OCI-LY7 (cell line): Measurements from ENCODE around the gene GNAI2. TPM values are rescaled to one million over a fixed set of nuclear protein-coding genes. Genes with fewer than 3 reads are reported as not detected.

Source experiments
- BruUV-seq: library from RNA; stranded (reverse); fragments of 400-500 nt; replicated peaks from 2 replicates; lab custom pipeline; 2021; lab: Mats Ljungman, UMichigan
- CTCF ChIA-PET: fragments of 300-600 bp; sonication (Branson Sonifier 250); formaldehyde crosslinking; loops from one replicate; lab custom pipeline; 2022; ENCODE audit warnings: antibody characterized with exemption; ENCODE audit not compliant: unreplicated experiment; lab: Charles Lee
- POLR2A ChIA-PET: fragments of 300-600 bp; sonication (Branson Sonifier 250); formaldehyde crosslinking; loops from one replicate; lab custom pipeline; 2022; ENCODE audit warnings: antibody characterized with exemption; lab: Charles Lee
- DNase-seq: peaks from one replicate; pipeline ENCODE4 v3.0.0-alpha.2; 2015; ENCODE audit warnings: low spot score
- H2AFZ ChIP-seq: fragments of 200-600 bp; sonication (generic), shearing (Covaris generic); 2 replicates; pipeline ENCODE4 v1.6.1; 2014; ENCODE audit warnings: mild to moderate bottlenecking, antibody characterized with exemption, low read length, moderate library complexity
- H3K27ac ChIP-seq: fragments of 200-600 bp; sonication (generic); 2 replicates; pipeline ENCODE4 v1.5.1; 2014; ENCODE audit warnings: mixed run types, low read depth, mild to moderate bottlenecking, moderate library complexity, low read length, inconsistent platforms; ENCODE audit not compliant: poor library complexity, severe bottlenecking
- H3K36me3 ChIP-seq: fragments of 200-600 bp; sonication (generic); 2 replicates; pipeline ENCODE4 v1.6.1; 2014; ENCODE audit warnings: mild to moderate bottlenecking, antibody characterized with exemption, low read length, moderate library complexity, mixed read lengths; ENCODE audit not compliant: insufficient read depth
- H3K4me1 ChIP-seq: fragments of 200-600 bp; sonication (generic); 2 replicates; pipeline ENCODE4 v1.5.1; 2014; ENCODE audit warnings: mild to moderate bottlenecking, low read length; ENCODE audit not compliant: insufficient read depth, poor library complexity, severe bottlenecking
- H3K4me2 ChIP-seq: fragments of 200-600 bp; sonication (generic); 2 replicates; pipeline ENCODE4 v1.6.1; 2014; ENCODE audit warnings: mild to moderate bottlenecking, low read length
- H3K4me3 ChIP-seq: fragments of 200-600 bp; sonication (generic); 2 replicates; pipeline ENCODE4 v1.5.1; 2014; ENCODE audit warnings: mild to moderate bottlenecking, low read depth, low read length; ENCODE audit not compliant: poor library complexity, severe bottlenecking
- H3K79me2 ChIP-seq: fragments of 200-600 bp; sonication (generic); 2 replicates; pipeline ENCODE4 v1.6.1; 2016; ENCODE audit warnings: low read depth, mild to moderate bottlenecking, low read length, moderate library complexity, mixed read lengths; ENCODE audit not compliant: insufficient read depth
- H3K9me2 ChIP-seq: fragments of 200-600 bp; sonication (generic); 2 replicates; pipeline ENCODE4 v1.6.1; 2016; ENCODE audit warnings: mild to moderate bottlenecking, low read length, mixed read lengths; ENCODE audit not compliant: insufficient read depth
- H3K9me3 ChIP-seq: fragments of 200-600 bp; sonication (generic); 2 replicates; pipeline ENCODE4 v1.6.1; 2014; ENCODE audit warnings: mild to moderate bottlenecking, mixed run types, low read length, mixed read lengths
- H4K20me1 ChIP-seq: fragments of 200-600 bp; sonication (generic); 2 replicates; pipeline ENCODE4 v1.6.1; 2014; ENCODE audit warnings: mild to moderate bottlenecking, antibody characterized with exemption, low read length, moderate library complexity, mixed read lengths; ENCODE audit not compliant: insufficient read depth
- EZH2phosphoT487 ChIP-seq: fragments of 200-600 bp; sonication (generic); IDR thresholded peaks from 2 replicates; pipeline ENCODE4 v1.6.1; 2018; ENCODE audit warnings: low read depth, borderline replicate concordance, mild to moderate bottlenecking, mixed run types, antibody characterized with exemption, low read length, moderate library complexity, mixed read lengths
- intact Hi-C: fragments of 100-400 bp; cut with micrococcal nuclease; formaldehyde crosslinking; loops from one replicate; pipeline ENCODE4 v1.10.0; 2022; ENCODE audit not compliant: unreplicated experiment
- total RNA-seq, 2 experiments: library from RNA; depleted of rRNA in 1 of 2; stranded (reverse); fragments of >200 nt in 1 of 2; shearing (Covaris generic) in 1 of 2; gene quantifications; 2 replicates each; pipeline ENCODE4 v1.2.3, GENCODE V29; 2014 to 2022
- TF ChIP-seq, protein P1 (sequence below): fragments of 200-600 bp; sonication (generic); conservative IDR thresholded peaks from 2 replicates; pipeline ENCODE4 v1.5.1; 2014; ENCODE audit warnings: mild to moderate bottlenecking, antibody characterized with exemption, low read length, moderate library complexity, mixed read lengths

Gene GNAI2
- total RNA-seq, 2 experiments from 2014 or later, result 190 to 256 TPM

DNA sequence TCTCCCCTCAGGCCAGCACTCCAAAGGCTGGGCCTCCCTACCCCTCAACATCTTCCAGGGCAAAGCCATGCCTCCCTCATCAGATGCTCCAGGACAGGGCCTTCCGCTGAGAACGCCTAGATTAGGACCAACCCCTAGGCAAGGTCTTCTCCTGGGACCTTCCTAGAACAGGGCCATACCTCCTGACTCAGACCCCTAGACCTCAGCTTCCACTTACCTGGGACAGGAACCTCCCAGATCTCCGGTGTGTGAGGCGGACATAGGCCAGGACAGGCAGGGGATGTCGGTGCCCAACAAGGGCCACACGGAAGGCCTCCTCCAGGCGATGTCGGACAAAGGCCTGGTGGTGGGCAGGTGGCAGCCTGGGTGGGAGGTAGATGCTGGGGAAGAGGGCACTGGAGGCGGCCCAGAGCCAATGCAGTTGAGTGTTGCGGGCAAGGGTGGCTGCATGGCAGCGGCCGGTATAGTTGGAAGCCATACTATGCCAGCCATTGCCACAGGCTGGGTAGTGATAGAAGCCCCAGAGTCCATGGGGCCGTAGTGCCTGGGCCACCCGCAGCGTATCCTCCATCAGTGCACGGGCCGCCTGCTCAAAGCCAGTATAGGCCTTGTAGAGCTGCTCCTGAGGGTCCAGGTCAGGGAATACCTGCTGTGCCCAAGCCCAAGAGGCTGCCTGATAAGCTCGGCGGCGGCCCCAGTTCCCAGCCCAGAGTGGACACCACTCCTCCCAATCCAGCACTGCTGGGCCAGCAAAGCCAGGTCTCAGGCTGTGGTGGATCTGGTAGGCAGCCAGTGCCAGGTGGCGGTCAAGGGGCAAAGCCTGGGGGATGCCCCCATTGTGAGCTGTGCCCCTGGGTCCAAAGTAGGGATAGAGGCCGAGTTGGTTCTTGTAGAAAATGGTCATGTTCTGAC is 58.7 kb downstream of the GNAI2 start:
- POLR2A ChIA-PET, result no interaction called here
- no peak overlapping the region for H2AFZ ChIP-seq
- no peak for DNase-seq
- no peaks in the 10 kb centered on the region for H4K20me1 ChIP-seq
- H3K36me3 ChIP-seq, result peaks cover 10% of the 10 kb centered on the region
- no peak overlapping the region for H3K4me2 ChIP-seq
- BruUV-seq, result no TSS peak
- H3K4me3 ChIP-seq, result no peak overlapping the region
- peaks cover 17% of the 10 kb centered on the region for H3K4me1 ChIP-seq
- CTCF ChIA-PET, result interaction anchor here (0.6 kb wide), 1 partner anchor 1372 kb away, joined by 3 read pairs; no protein-coding TSS in a partner anchor
- intact Hi-C loops, result loop anchor here (5.0 kb wide), 1 partner anchor 43 kb away; no protein-coding TSS in a partner anchor
- peaks cover 20% of the 10 kb centered on the region for H3K79me2 ChIP-seq
- H3K9me3 ChIP-seq, result no peaks in the 10 kb centered on the region
- H3K9me2 ChIP-seq, result no peaks in the 10 kb centered on the region
- H3K27ac ChIP-seq, result no peak overlapping the region
- TF ChIP-seq EZH2phosphoT487, result no peak
- TF ChIP-seq, protein P1, sequence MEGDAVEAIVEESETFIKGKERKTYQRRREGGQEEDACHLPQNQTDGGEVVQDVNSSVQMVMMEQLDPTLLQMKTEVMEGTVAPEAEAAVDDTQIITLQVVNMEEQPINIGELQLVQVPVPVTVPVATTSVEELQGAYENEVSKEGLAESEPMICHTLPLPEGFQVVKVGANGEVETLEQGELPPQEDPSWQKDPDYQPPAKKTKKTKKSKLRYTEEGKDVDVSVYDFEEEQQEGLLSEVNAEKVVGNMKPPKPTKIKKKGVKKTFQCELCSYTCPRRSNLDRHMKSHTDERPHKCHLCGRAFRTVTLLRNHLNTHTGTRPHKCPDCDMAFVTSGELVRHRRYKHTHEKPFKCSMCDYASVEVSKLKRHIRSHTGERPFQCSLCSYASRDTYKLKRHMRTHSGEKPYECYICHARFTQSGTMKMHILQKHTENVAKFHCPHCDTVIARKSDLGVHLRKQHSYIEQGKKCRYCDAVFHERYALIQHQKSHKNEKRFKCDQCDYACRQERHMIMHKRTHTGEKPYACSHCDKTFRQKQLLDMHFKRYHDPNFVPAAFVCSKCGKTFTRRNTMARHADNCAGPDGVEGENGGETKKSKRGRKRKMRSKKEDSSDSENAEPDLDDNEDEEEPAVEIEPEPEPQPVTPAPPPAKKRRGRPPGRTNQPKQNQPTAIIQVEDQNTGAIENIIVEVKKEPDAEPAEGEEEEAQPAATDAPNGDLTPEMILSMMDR, result no peak

DNA sequence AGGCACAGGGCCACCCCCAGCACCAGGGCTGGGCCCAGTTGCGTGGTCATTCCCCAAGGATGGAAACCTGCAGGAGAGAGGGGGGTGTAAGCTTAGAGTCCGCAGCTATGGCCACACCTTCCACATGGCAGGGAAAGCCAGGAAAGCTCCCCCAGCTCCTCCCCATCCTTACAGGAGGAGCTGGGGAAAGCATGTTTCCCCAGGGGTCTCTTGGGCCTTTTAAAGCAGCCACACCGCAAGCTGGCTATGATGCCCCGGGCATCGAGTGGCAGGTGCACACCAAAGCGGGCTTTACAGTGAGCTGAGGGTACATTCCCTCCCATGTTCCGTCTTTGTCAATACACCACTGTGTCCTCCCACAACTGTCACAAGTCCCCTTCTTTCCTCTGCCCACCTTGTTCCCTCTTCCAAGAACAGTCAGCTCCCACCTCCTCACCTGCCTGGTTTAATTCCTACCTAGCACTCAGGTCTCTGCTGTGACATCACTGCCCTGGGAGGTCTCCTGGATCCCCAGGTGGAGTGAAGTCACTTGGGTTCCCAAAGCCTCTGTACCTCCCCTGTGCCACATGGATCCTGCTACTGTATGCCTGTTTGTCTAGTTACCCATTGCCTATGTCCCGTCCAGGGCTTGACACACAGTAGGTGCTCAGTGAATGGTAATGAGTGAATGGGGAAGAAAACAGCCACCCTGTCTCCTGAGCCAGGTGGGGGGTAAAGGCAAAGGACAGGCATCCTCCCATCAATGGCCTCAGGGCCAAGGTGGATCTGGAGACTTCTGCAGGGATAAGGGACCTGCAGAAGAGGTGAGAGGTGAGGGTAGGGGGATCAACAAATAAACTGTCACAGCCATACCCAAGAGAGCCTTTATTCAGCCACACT is 59.8 kb downstream of the GNAI2 start:
- Histone ChIP-seq H3K79me2 (peaks cover 14% of the 10 kb centered on the region), H3K9me3 (no peaks in the 10 kb centered on the region), H3K27ac (no peak overlapping the region), H2AFZ (no peak overlapping the region), H3K9me2 (no peaks in the 10 kb centered on the region), H3K4me3 (no peak overlapping the region), H3K4me1 (peaks cover 25% of the 10 kb centered on the region), H4K20me1 (no peaks in the 10 kb centered on the region), H3K36me3 (no peaks in the 10 kb centered on the region), H3K4me2 (no peak overlapping the region)
- POLR2A ChIA-PET, result no interaction called here
- CTCF ChIA-PET, result interaction anchor here (0.6 kb wide), 1 partner anchor 1371 kb away, joined by 3 read pairs; no protein-coding TSS in a partner anchor
- DNase-seq, result no peak
- no TSS peak for BruUV-seq
- TF ChIP-seq EZH2phosphoT487, result no peak
- TF ChIP-seq, protein P1, result no peak
- intact Hi-C loops, result loop anchor here (5.0 kb wide), 1 partner anchor 42 kb away; no protein-coding TSS in a partner anchor
